Measurements from ENCODE around the gene CNTD1. TPM values are rescaled to one million over a fixed set of nuclear protein-coding genes. Genes with fewer than 3 reads are reported as not detected.

Gene CNTD1
- total RNA-seq (2021; ENCODE audit: unreplicated experiment) (0.13 TPM), Bru-seq, nascent RNA (percentile 21 among the genes with signal in this experiment), BruChase-seq, experiment 1, labeled RNA remaining after a 2-hour chase (percentile 7 among the genes with signal in this experiment), BruChase-seq, experiment 2, labeled RNA remaining after a 6-hour chase (percentile 15 among the genes with signal in this experiment)
- 0.34 TPM for polyA plus RNA-seq (2012; ENCODE audit: insufficient read length)
- long read RNA-seq = 0 reads

- no TSS peak for BruUV-seq (replicated peaks)
- Histone ChIP-seq H3K4me1 (ENCODE audit: control insufficient read depth, insufficient read depth, low read length) (peaks cover 13% of the 10 kb centered on the region), H3K27me3 (ENCODE audit: control insufficient read depth, insufficient read depth, low read length) (no peaks in the 10 kb centered on the region), H3K27ac (ENCODE audit: low read length) (peak within 1 kb of the TSS; percentile 86), H3K4me3 (ENCODE audit: low read depth in 2 of 2, low read length in 2 of 2) (peak within 1 kb of the TSS; percentile 90 to 92), H3K9me3 (ENCODE audit: control insufficient read depth, insufficient read depth, low read depth, low read length) (no peaks in the 10 kb centered on the region), H3K36me3 (ENCODE audit: control insufficient read depth, insufficient read depth, low read length) (no peaks in the 10 kb centered on the region)
- ChIA-PET POLR2A (no interaction called here), CTCF (no interaction called here)
- in situ Hi-C loops (cut with HindIII; ENCODE audit: low pct_unique_long_range_greater_than_20kb, low sequenced_read_pairs) = no loop called here
- TF ChIP-seq REST (IDR thresholded peaks at IDR 0.05; ENCODE audit: insufficient read depth in 1 of 2, low read depth in 2 of 2, low read length in 1 of 2) (no peak), POLR2AphosphoS5 (IDR thresholded peaks at IDR 0.05; ENCODE audit: low read depth, low read length) (peak; percentile 64; the same call in 1 of the 2 replicates)
- intact Hi-C loops (cut with micrococcal nuclease; ENCODE audit: unreplicated experiment) = no loop called here
- DNase-seq (ENCODE audit: low read depth, low spot score) = peak; percentile 20
- peak; percentile 98 for ATAC-seq
Measured at GRCh38 chr17:42798383-42799380, at the start of gene CNTD1, which contains the start of gene COA3. Gene CNTD1, plus strand, starts transcription at chr17:42798861. Its CDS starts 207 bp downstream, at chr17:42799068. Gene COA3, minus strand, starts transcription at chr17:42798704. Its CDS starts 23 bp downstream, at chr17:42798681.

GRCh38 chr17:42748908-42749798 lies 49.5 kb upstream of the CNTD1 start:
- Histone ChIP-seq H3K27ac (ENCODE audit: low read length) (no peak overlapping the region), H3K4me3 (ENCODE audit: low read depth in 2 of 2, low read length in 2 of 2) (no peak overlapping the region), H3K36me3 (ENCODE audit: control insufficient read depth, insufficient read depth, low read length) (no peaks in the 10 kb centered on the region), H3K9me3 (ENCODE audit: control insufficient read depth, insufficient read depth, low read depth, low read length) (no peaks in the 10 kb centered on the region), H3K27me3 (ENCODE audit: control insufficient read depth, insufficient read depth, low read length) (no peaks in the 10 kb centered on the region), H3K4me1 (ENCODE audit: control insufficient read depth, insufficient read depth, low read length) (no peaks in the 10 kb centered on the region)
- intact Hi-C loops (cut with micrococcal nuclease; ENCODE audit: unreplicated experiment) = no loop called here
- no TSS peak for BruUV-seq (replicated peaks)
- ATAC-seq = no peak
- TF ChIP-seq SIN3A (IDR thresholded peaks at IDR 0.05; ENCODE audit: borderline replicate concordance, insufficient read depth, low read depth, low read length) (no peak), REST (IDR thresholded peaks at IDR 0.05; ENCODE audit: insufficient read depth in 1 of 2, low read depth in 2 of 2, low read length in 1 of 2) (no peak), CTCF (IDR thresholded peaks at IDR 0.05) (no peak), TCF7L2 (IDR thresholded peaks at IDR 0.05; ENCODE audit: low read depth, low read length) (no peak), POLR2AphosphoS5 (IDR thresholded peaks at IDR 0.05; ENCODE audit: low read depth, low read length) (no peak)
- POLR2A ChIA-PET = interaction anchor here (0.6 kb wide), 1 partner anchor 89 kb away, joined by 3 read pairs; no protein-coding TSS in a partner anchor
- no peak for DNase-seq (ENCODE audit: low read depth, low spot score)
- CTCF ChIA-PET = no interaction called here
- in situ Hi-C loops (cut with HindIII; ENCODE audit: low pct_unique_long_range_greater_than_20kb, low sequenced_read_pairs) = no loop called here
